A673 (cell line): ENCODE results near the gene CHD2.

ENCODE experiments used
- EZH2 ChIP-seq: fragments of 200-600 bp; sonication (generic); IDR thresholded peaks from 2 replicates; pipeline ENCODE4 v1.6.1; 2017; ENCODE audit warnings: borderline replicate concordance, low read depth, mild to moderate bottlenecking, mixed read lengths, antibody characterized with exemption, low read length; ENCODE audit not compliant: poor library complexity, severe bottlenecking
- TF ChIP-seq, protein P1 (sequence below): fragments of 300-800, 200-600 bp; sonication (generic); conservative IDR thresholded peaks from 2 replicates; pipeline ENCODE4 v1.5.1; 2017; ENCODE audit warnings: low read depth, mild to moderate bottlenecking, antibody characterized with exemption, low read length, moderate library complexity, mixed read lengths

DNA sequence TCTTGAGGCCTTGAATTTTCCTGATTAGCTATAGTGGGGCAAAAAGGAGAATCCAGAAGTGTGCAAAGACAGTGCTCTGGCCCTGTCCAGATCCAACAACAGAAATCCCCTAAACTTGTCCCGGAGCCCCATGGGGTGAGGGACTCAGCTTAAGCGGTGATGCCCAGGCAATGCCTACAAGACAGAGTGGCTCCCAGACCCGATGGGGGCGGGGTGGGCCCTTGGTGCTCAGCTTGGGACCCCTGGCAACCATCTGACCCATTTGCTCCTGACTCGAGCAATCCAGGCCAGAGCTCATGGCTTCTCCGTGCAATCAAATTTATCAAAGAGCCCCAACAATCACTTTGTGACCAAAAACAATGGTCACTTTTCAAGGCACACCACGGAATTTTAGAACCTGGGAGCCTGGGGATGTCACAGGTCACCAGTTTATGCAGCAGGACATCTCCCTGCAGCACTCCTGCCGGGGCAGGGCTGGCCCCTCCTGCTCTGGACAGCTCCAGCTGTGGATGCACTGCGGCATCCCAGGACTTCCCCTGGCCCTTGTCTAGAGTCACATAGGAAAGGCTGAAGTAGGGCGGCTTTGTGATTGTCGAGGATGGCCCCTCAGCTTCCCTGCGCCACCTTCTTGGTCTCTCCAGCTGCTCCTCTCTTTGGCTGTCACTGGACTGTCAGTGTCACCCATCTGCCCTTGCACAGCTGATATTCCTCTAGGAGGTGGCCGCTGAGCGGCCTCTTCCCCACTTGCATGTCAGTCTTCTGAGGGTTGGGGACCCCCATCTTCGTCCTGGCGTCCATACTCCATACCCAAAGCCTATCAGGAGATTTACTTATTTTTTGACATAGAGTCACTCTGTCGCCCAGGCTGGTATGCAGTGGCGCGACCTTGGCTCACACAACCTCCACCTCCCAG is 160.5 kb downstream of the CHD2 start:
- TF ChIP-seq, protein P1, sequence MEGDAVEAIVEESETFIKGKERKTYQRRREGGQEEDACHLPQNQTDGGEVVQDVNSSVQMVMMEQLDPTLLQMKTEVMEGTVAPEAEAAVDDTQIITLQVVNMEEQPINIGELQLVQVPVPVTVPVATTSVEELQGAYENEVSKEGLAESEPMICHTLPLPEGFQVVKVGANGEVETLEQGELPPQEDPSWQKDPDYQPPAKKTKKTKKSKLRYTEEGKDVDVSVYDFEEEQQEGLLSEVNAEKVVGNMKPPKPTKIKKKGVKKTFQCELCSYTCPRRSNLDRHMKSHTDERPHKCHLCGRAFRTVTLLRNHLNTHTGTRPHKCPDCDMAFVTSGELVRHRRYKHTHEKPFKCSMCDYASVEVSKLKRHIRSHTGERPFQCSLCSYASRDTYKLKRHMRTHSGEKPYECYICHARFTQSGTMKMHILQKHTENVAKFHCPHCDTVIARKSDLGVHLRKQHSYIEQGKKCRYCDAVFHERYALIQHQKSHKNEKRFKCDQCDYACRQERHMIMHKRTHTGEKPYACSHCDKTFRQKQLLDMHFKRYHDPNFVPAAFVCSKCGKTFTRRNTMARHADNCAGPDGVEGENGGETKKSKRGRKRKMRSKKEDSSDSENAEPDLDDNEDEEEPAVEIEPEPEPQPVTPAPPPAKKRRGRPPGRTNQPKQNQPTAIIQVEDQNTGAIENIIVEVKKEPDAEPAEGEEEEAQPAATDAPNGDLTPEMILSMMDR, result no peak
- TF ChIP-seq EZH2, result no peak
